Neural cell (in vitro differentiated cells): Measurements from ENCODE around the gene CPNE6. TPM values are rescaled to one million over a fixed set of nuclear protein-coding genes. Genes with fewer than 3 reads are reported as not detected.

ENCODE experiments used
- H2AFZ ChIP-seq: fragments of 200-600, 300-800 bp; sonication (generic), shearing (Covaris generic); 2 replicates; pipeline ENCODE4 v1.6.0; 2014; ENCODE audit warnings: low read depth, mild to moderate bottlenecking, antibody characterized with exemption, low read length, moderate library complexity
- H3F3A ChIP-seq: fragments of 200-600 bp; shearing (Covaris generic); 2 replicates; pipeline ENCODE4 v1.6.1; 2016; ENCODE audit warnings: mild to moderate bottlenecking, moderate library complexity, mixed read lengths, antibody characterized with exemption, low read length; ENCODE audit not compliant: insufficient read depth, poor library complexity, severe bottlenecking
- H3K27ac ChIP-seq: fragments of 200-600, 300-800 bp; sonication (generic), shearing (Covaris generic); 2 replicates; pipeline ENCODE4 v1.5.1; 2014; ENCODE audit warnings: mild to moderate bottlenecking, low read length, moderate library complexity
- H3K27me3 ChIP-seq: fragments of 300-800, 200-600 bp; sonication (generic), shearing (Covaris generic); 2 replicates; pipeline ENCODE4 v1.6.0; 2014; ENCODE audit warnings: mild to moderate bottlenecking, low read depth, low read length, moderate library complexity; ENCODE audit not compliant: insufficient read depth
- H3K36me3 ChIP-seq: fragments of 300-800, 200-600 bp; sonication (generic), shearing (Covaris generic); 2 replicates; pipeline ENCODE4 v1.5.1; 2014; ENCODE audit warnings: mild to moderate bottlenecking, antibody characterized with exemption, low read length, moderate library complexity; ENCODE audit not compliant: insufficient read depth
- H3K4me2 ChIP-seq: fragments of 300-800, 200-600 bp; sonication (generic), shearing (Covaris generic); 2 replicates; pipeline ENCODE4 v1.6.0; 2014; ENCODE audit warnings: mild to moderate bottlenecking, low read length
- H3K4me3 ChIP-seq: fragments of 300-800, 200-600 bp; sonication (generic), shearing (Covaris generic); 2 replicates; pipeline ENCODE4 v1.5.1; 2014; ENCODE audit warnings: mild to moderate bottlenecking, low read length, moderate library complexity
- H3K79me2 ChIP-seq: fragments of 200-600 bp; shearing (Covaris generic); replicated peaks from 2 replicates; pipeline ENCODE4 v1.6.0; 2014; ENCODE audit warnings: mild to moderate bottlenecking, low read length, moderate library complexity; ENCODE audit not compliant: insufficient read depth
- H3K9ac ChIP-seq: fragments of 300-800, 200-600 bp; sonication (generic), shearing (Covaris generic); 2 replicates; pipeline ENCODE4 v1.6.1; 2016; ENCODE audit warnings: mild to moderate bottlenecking, low read length, mixed read lengths
- H3K9me2 ChIP-seq: fragments of 200-600 bp; shearing (Covaris generic); 2 replicates; pipeline ENCODE4 v1.6.1; 2016; ENCODE audit warnings: mild to moderate bottlenecking, low read length, mixed read lengths; ENCODE audit not compliant: insufficient read depth
- H3K9me3 ChIP-seq: fragments of 200-600, 300-800 bp; sonication (generic), shearing (Covaris generic); 2 replicates; pipeline ENCODE4 v1.6.1; 2016; ENCODE audit warnings: mild to moderate bottlenecking, mixed run types, low read length, moderate library complexity, mixed read lengths
- H4K20me1 ChIP-seq: fragments of 200-600 bp; shearing (Covaris generic); 2 replicates; pipeline ENCODE4 v1.6.1; 2016; ENCODE audit warnings: mild to moderate bottlenecking, mixed run types; ENCODE audit not compliant: insufficient read depth
- CTCF ChIP-seq: fragments of 450-650 bp; IDR thresholded peaks from 2 replicates; pipeline ENCODE4 v1.5.1; 2014; ENCODE audit warnings: antibody characterized with exemption, mild to moderate bottlenecking, moderate library complexity; ENCODE audit not compliant: poor library complexity, severe bottlenecking
- EP300 ChIP-seq: fragments of 450-650 bp; conservative IDR thresholded peaks from 2 replicates; pipeline ENCODE4 v1.6.1; 2014; ENCODE audit warnings: antibody characterized with exemption, mild to moderate bottlenecking, moderate library complexity; ENCODE audit not compliant: poor library complexity, severe bottlenecking
- EZH2 ChIP-seq: fragments of 200-600, 300-800 bp; shearing (Covaris generic), sonication (generic); IDR thresholded peaks from 2 replicates; pipeline ENCODE4 v1.6.1; 2014; ENCODE audit warnings: antibody characterized with exemption, low read length, borderline replicate concordance, mild to moderate bottlenecking; ENCODE audit not compliant: insufficient read depth, poor library complexity, severe bottlenecking
- MXI1 ChIP-seq: fragments of 450-650 bp; conservative IDR thresholded peaks from 2 replicates; pipeline ENCODE4 v1.6.1; 2014; ENCODE audit warnings: antibody characterized with exemption, mild to moderate bottlenecking; ENCODE audit not compliant: poor library complexity, severe bottlenecking
- POLR2AphosphoS5 ChIP-seq: IDR thresholded peaks from 2 replicates; pipeline ENCODE4 v1.6.1; 2012
- RAD21 ChIP-seq: fragments of 450-650 bp; conservative IDR thresholded peaks from 2 replicates; pipeline ENCODE4 v1.6.1; 2014; ENCODE audit warnings: antibody characterized with exemption, mild to moderate bottlenecking, moderate library complexity
- REST ChIP-seq: IDR thresholded peaks from 2 replicates; pipeline ENCODE4 v1.6.1; 2012; ENCODE audit warnings: borderline replicate concordance
- SMC3 ChIP-seq: fragments of 450-650 bp; conservative IDR thresholded peaks from 2 replicates; pipeline ENCODE4 v1.6.1; 2014; ENCODE audit warnings: antibody characterized with exemption, mild to moderate bottlenecking, moderate library complexity; ENCODE audit not compliant: poor library complexity
- TAF1 ChIP-seq: IDR thresholded peaks from 2 replicates; pipeline ENCODE4 v1.6.1; 2012; ENCODE audit warnings: low read depth
- polyA plus RNA-seq: library from polyadenylated mRNA; depleted of rRNA; stranded (reverse); fragments of >200 nt; gene quantifications from 2 replicates; pipeline ENCODE4 v1.2.3, GENCODE V29; 2014

CPNE6 gene
- polyA plus RNA-seq, 1 donor from 2014 or later: 4.1 TPM

GRCh38 chr14:24059841-24060388 lies 11.4 kb upstream of the CPNE6 start:
- Histone ChIP-seq H3K27ac (no peak overlapping the region), H3K9me3 (no peaks in the 10 kb centered on the region), H3K9ac (no peak overlapping the region), H3K4me2 (no peak overlapping the region), H3F3A (no peaks in the 10 kb centered on the region), H2AFZ (no peak overlapping the region), H3K9me2 (no peaks in the 10 kb centered on the region), H4K20me1 (no peaks in the 10 kb centered on the region), H3K36me3 (no peaks in the 10 kb centered on the region), H3K79me2 (no peaks in the 10 kb centered on the region), H3K4me3 (no peak overlapping the region), H3K27me3 (no peaks in the 10 kb centered on the region)
- TF ChIP-seq REST (no peak), RAD21 (no peak), POLR2AphosphoS5 (no peak), CTCF (no peak), EP300 (no peak)

GRCh38 chr14:24060443-24060842 lies 10.9 kb upstream of the CPNE6 start:
- no peak overlapping the region for H3K4me3 ChIP-seq
- no peaks in the 10 kb centered on the region for H3K9me2 ChIP-seq
- no peaks in the 10 kb centered on the region for H3K79me2 ChIP-seq
- no peaks in the 10 kb centered on the region for H4K20me1 ChIP-seq
- H3K27ac ChIP-seq: no peak overlapping the region
- no peaks in the 10 kb centered on the region for H3F3A ChIP-seq
- no peaks in the 10 kb centered on the region for H3K27me3 ChIP-seq
- H3K9ac ChIP-seq: no peak overlapping the region
- no peak overlapping the region for H2AFZ ChIP-seq
- H3K4me2 ChIP-seq: no peak overlapping the region
- no peaks in the 10 kb centered on the region for H3K9me3 ChIP-seq
- TF ChIP-seq SMC3 (no peak), CTCF (no peak), TAF1 (no peak), EP300 (no peak), REST (no peak), POLR2AphosphoS5 (no peak), MXI1 (no peak), RAD21 (no peak), EZH2 (no peak)
- no peaks in the 10 kb centered on the region for H3K36me3 ChIP-seq
